Stimulated activated CD4-positive, alpha-beta T cell treated with anti-CD3 and anti-CD28 coated beads, TNF-alpha, amount 100 ng/mL, for 48 hours (primary cell): ENCODE data around the gene LTBP1.
"Not testable (repeated sequence)": the region's sequence is repeated elsewhere in the genome, so short reads cannot be mapped to it uniquely, and the experiment has no call there.

Experiments used
- DNase-seq, 3 donors: peaks; one replicate each; pipeline ENCODE4 v3.0.0-alpha.2; 2020; ENCODE audit warnings: low read depth in 3 of 3

Gene LTBP1

DNA sequence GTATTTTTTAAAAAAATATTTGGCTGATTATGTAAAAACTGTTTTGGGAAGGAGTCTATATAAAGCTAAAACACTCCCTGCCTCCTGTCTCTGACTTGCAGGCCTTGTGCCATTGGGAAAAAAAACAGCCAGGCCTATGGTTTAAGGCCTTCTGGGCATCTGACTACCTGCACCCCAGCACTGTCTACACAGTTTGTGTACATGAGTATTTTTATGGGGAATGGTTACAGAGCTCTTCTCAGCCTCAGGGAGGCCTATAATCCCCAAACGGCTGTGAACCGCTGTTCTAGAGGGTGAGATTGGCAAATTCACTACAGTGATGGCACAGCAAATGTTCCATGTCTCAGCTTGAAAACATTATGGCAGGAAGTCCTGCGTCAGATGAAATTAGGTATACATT is 96.1 kb downstream of the LTBP1 start:
- no peak for DNase-seq

DNA sequence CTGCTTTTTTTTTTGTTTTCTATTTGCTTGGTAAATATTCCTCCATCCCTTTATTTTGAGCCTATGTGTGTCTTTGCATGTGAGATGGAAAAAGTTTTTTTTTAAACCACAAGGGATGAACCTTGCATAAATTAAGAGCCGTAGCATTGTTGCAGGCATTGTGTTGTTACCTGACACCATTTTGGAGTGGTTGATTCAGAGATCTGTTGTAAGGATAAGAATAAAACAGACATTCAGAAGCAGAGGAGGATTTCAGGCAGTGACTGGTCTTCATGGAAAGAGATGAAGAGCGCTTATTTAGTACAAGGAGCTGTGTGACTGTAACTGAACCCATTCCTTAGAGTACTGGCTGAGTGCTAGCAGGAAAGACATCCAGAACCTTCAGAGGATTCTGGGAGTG is 101.2 kb downstream of the LTBP1 start:
- DNase-seq: no peak

DNA sequence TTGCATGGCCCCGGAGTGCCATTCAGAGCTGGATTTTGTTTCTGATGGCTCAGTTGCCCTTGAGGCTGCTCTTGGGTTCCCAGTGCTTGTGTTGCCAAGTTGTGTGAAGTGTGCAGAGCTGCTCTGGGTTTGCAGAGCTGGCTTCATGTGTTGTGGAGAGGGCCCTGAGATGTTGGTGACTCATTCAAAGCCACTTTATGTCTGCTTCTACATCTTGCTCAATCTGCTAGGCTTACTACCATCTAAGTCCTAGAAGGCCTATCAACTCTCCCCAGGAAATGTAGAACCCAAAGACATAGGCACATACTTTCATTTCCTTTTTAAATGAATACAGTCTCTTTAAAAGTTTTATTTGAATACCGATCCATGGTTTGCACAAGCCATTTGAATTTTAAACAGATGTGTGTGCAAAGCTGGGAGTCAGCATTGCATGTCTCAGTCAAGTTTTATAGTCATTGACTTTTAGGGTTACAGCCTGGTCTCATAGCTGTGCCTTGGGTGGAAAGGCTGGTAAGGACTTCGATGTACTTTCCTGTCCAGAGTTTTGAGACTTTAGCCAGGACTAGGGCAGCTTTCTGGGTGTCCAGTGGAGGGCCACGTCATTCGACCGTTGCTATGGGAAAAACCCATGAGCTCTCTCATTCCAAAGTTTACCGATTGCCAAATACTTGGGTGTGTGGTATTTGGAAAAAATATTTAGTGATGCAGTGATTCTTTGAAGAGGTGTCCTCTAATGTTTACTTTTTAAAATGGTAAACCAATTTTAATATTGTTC is 105.0 kb downstream of the LTBP1 start:
- no peak for DNase-seq

DNA sequence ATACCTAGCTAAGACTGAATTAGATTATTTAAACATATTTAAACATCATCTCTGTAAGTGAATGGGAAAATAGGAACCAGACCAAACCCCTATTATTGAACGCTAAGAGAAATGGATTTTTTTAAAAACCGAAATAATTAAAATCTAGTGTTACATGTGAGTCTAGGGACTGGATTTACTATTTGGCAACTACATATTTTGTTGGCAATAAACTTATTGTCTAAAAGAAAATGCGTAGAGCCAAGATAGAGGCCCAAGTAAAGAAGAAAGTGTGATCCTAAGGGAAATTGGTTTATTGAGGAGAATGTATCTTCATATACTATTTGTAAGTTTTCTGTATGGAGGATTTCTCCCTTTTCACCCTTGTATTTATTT is 105.6 kb downstream of the LTBP1 start:
- DNase-seq: no peak

DNA sequence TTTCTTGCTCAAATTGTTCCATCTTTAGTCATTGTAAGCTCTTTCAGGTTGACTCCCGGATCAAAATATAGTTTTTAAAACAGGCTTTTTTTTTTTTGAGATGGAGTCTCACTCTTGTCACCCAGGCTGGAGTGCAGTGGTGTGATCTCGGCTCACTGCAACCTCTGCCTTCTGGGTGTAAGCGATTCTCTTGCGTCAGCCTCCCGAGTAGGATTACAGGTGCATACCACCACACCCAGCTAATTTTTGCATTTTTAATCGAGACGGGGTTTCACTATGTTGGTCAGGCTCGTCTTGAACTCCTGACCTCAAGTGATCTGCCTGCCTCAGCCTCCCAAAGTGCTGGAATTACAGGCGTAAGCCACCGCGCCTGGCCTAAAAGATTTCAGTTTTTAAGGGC is 106.0 kb downstream of the LTBP1 start:
- not testable (repeated sequence) for DNase-seq

DNA sequence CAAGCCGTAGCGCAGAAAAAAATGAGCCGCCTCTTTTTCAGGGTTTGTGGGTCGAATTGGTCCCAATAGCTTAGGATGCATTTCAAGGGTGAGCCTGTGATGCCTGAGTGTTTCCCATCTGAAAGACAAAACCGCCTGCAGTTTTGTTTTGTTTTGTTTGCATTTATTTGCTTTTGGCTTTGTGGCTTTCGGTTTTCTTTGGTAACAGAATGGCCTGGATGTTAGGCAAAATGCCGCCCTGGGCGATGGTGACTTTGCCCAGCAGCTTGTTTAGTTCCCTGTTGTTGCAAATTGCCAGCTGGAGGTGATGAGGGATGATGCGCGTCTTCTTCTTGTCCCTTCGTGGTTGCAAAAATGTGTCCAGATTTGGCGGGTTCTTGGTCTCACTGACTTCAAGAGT is 109.4 kb downstream of the LTBP1 start:
- no peak for DNase-seq

DNA sequence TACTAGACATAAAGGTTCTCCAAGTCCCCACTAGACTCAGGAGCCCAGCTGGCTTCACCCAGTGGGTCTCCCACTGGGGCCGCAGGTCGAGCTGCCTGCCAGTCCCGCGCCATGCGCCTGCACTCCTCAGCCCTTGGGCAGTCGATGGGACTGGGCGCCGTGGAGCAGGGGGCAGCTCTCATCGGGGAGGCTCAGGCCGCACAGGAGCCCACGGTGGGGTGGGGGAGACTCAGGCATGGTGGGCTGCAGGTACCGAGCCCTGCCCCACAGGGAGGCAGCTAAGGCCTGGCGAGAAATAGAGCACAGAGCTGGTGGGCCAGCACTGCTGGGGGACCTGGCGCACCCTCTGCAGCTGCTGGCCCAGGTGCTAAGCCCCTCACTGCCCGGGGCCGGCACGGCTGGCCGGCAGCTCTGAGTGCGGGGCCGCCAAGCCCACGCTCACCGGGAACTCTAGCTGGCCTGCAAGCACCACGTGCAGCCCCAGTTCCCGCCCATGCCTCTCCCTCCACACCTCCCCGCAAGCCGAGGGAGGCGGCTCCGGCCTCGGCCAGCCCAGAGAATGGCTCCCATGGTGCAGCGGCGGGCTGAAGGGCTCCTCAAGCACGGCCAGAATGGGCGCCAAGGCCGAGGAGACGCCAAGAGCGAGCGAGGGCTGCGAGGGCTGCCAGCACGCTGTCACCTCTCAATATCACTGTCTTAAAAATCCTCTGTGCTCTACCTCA is 110.7 kb downstream of the LTBP1 start:
- not testable (repeated sequence) for DNase-seq

DNA sequence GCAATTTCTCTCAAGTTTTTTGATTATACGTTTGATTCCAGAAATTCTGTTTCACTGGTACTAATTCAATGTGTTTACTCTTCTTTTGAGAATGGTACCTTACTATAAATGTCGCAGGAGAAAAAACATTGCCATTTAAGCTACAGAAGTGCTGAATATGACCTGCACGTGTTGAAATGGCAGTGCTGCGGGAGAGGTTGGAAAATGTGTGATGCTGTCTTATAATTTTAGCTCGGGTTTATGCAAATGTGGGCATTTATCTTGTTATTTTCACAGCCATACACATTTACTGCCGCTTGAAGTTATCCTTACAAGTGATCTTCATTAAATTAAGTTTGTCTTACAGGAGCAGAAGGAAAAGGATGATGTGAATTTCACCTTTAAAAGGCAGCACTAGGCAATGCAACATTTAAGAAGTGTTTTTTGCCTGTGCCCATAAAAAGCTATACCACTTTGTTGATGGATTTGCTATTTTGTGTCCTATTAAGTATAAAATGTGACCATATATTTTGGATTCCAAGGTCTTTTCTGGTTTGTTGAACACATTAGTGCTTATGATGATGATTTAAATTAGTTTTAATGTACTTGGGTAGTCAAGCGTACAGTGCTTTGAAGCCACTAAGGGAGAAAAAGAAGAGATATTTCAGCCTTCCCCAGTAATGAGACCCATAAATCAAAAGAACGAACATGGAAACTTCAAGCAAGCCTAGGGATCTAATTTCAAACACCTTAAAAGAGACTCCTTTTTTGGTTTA is 112.1 kb downstream of the LTBP1 start:
- DNase-seq: no peak

DNA sequence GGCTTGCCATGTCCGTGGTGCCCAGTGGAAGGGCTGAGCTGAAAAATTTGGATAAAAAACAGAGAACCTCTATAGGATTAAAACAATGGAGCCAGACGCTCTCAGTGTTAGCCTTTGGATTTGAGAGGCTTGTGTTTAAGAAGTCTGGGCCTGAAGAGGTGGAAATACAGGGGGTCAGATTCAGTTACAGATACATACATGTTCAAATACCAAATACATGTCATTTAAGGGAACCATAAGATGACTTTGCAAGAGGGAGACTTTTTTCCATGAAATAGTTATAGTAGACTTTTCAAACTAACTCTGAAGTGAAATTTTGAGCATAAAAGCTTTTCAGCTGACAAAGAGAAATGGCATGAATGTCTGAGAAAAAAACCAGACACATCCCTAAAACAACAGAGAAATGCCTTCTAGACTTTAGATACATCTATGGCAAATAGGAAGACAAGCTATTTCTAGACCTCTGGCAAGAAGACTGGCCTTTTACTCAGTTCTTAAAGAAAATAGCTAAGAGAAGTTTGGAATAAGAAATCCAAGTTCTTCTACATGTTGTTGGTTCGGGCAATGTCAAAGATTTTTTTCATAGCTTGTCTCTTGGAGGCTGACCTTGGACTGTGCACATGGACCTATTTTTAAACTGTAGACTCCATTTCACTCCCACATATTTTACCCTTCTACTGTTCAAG is 112.9 kb downstream of the LTBP1 start:
- no peak for DNase-seq

DNA sequence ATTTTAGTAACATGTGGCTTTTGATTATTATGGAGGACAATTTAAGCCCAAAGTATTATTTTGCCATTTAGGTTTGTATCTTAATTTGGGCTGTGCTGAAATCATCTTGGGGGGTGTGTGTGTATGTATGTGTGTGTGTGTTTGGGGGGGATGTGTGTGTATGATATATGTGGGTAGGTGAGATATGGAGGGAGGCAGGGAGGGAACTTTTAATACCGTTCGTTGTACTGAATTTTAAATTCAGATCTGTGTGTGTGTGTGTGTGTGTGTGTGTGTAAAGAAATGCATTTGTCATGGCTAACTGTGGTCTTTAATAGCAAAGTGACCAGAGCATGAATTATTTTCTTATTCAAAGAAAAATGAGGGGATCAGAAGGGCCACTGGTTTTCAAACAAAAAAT is 113.7 kb downstream of the LTBP1 start:
- no peak for DNase-seq

DNA sequence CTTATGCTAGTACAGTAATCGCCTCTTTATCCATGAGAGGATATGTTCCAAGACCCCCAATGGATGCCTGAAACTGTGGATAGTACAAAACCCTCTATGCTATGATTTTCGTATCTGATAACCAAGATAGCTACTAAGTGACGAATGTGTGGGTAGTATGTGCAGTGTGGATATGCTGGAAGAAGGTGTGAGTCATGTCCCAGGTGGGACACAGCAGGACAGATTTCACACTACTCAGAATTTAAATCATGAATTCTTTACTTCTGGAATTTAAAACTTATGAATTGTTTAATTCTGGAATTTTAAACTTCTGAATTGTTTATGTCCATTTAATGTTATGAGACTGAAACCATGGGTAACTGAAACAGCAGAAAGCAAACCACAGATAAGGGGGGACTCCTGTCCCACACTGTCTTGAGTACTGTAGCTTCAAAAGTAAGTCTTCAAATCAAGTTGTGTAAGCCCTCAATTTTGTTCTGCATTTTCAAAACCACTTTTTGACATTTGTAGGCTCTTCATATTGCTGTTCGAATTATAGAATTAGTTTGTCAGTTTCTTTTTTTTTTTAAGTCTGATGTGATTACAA is 116.0 kb downstream of the LTBP1 start:
- no peak for DNase-seq

DNA sequence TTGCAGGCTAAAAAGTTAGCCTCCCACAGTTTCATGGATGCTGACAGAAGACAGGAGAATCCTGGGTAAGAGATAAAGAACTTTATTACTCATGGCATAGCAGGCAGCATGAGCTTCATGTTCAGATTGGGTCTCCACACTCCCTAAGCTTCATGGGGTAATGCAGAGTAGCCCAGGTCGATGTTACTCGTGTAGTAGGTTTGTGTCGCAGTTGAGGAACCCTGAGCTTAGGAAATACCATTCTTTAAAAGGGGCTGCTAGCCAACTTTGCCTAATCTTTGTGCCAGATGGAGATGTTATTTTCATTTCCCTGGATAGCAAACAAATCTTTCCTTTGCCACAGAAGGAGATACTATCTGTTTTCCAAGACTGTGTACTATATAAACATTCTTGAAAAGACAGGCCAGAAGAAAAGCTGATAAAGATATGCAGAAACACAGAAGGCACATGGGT is 117.6 kb downstream of the LTBP1 start:
- DNase-seq: no peak

DNA sequence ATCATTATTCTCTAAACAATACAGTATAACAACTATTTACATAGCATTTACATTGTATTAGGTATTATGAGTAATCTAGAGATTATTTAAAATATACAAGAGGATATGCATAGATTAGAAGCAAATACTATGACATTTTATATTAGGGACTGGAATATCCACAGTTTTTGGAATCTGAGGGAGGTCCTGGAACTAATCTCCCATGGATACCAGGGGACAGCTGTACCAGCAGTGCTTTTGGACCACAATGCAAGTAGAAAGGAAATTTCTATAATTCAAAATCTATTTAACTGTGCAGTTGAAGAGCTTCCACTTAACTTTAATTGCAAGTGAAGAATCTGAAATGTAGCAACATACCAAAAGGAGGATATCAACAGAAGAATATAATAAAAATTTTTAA is 120.8 kb downstream of the LTBP1 start:
- no peak for DNase-seq

DNA sequence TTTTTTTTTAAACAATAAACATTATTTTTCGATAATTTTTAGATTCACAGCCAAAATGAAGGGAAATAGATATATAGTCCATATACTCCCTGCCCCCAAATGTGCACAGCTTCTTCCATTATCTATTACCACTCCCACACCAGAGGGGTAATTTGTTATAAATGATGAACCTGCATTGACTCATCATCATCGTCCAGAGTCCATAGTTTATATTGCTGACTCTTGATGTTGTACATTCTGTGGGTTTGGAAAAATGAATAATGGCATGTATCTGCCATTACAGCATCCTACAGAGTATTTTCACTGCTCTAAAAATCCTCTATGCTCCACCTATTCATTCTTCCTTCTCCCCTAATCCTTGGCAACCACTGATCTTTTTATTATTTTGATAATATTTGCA is 121.5 kb downstream of the LTBP1 start:
- DNase-seq: no peak

DNA sequence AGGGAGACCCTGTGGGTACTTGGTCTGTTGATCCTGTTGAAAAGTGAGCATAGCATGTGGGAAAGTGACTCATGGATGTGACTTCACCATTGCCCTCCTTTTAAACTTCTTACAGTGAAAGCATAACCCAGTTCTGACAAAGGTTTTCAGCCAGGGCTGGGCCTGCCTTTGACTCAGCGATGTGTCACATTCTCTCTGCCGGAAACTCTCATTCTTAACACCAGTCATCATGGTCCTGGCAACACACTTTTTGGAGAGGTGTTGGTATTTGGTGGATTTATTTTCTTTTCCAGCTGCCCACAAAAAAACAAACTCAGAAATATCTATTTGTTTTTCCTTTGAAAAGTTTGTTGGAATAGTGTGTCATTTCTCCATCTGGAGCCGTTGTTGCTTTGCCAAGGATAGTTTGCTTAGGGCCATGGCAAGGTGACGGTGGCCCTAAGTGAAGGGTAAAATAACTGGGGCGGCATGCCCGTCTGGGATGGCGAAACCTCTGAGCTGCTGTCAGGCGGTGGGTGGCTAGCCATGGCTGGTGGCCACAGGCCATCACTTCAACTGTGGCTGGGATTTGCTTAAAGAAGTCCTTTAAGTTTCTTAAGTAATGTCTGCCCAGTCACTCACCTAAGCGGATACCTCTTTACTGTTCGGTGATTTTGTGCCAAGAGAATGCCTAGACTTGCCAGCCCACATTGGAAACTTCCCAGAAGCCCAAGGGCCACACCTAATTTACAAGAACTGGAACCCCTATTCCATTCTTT is 123.3 kb downstream of the LTBP1 start:
- DNase-seq: peak; percentile 16 to 62 (median 19)

DNA sequence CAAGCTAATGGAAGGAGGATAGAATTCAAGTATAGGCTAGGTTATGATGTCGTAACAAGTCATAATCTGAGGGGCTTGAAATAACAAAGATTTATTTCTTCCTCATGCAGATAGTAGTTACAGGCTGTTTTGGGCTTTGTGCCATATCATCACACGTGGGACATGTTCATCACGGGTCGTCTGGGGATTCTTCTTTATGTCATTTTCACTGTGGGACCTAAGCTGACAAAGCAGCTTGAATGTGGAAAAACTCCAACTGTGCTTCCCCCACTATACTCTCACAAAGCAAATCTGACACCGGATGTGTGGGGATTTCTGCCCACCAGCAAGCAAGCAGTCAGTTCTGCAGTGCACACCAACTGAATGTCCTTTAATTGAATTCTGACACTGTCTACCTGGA is 124.8 kb downstream of the LTBP1 start:
- no peak for DNase-seq

DNA sequence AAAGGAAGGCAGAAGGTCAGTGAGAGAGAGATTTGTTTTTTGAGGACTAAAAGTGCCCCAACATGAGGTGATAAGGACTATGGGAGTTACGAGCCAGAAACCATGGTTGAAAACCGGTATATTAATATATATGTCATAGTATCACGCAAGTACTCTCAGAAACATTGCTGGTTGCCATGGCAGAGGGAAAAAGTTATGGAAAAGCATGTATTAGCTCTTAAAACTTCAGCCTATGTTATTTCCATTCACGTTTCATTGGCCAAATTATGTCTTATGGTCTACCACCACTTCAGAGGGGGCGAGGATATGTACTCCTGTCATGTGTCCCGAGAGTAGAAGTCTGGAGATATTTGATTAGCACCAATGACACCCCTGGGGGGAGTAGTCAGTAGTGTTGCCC is 125.9 kb downstream of the LTBP1 start:
- DNase-seq: no peak

DNA sequence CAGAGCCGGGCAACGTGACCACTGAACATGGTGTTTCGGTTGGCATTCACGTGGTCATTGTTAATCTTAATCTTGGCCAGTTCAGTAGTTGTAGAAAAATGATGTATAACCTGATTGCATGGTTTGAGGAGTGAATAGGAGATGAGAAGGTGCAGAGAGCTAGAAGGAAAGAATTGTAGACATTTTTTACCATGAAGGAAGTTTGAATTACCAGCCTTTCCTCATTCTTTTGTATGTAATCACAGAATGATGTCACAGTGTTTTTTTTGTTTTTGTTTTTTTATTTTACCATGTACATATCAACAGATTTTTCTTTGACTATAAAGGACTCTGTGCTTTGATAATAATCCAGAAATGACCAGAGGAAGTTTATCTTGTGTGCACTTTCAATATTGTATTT is 126.3 kb downstream of the LTBP1 start:
- no peak for DNase-seq

DNA sequence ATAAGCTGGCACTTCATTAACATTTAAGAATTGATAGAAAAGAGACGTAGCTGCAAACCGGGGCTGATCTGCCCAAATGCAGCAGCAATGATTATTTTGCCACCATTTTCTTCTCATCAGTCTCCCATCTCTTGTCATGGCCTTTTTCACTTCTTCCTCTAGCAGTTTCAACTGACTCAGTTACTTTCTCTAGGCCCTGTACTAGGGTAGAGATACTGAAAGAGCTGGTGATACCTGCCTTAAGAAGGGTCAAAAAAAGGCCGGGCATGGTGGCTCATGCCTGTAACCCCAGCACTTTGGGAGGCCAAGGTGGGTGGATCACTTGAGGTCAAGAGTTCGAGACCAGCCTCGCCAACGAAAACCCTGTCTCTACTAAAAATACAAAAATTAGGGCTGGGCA is 127.4 kb downstream of the LTBP1 start:
- no peak for DNase-seq

DNA sequence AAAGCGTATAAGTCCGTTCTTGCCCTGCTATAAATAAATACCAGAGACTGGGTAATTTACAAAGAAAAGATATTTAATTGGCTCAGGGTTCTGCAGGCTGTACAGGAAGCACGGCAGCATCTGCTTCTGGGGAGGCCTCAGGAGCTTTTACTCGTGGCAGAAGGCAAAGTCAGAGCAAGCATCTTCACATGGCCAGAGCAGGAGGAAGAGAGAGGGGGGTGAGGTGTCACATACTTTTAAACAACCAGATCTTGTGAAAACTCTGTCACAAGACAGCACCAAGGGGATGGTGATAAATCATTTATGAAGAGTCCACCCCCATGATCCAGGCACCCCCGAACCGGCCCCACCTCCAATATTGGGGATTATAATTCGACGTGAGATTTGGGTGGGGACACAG is 130.6 kb downstream of the LTBP1 start:
- no peak for DNase-seq

DNA sequence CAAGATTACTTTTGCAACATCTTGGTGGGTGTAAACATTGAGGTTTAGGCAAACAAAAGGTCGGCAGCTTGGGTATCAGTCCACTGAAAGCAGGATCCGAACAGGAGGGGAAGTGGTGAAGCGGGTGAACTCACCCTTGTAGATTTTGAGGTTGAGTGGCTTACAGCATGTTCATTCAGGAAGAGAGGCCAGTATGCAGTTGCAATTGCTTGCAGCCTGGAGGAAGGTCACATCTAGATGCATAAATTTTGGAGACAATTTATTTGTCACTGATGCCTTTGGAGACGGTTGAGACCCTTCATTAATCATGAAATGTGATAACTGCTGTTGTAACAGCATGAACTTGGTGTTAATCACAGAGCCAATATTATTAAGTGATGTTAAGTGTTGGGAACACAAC is 131.1 kb downstream of the LTBP1 start:
- DNase-seq: no peak
